WTC11 (cell line): ENCODE measurements around the gene SLC5A2. TPM values are rescaled to one million over a fixed set of nuclear protein-coding genes. Genes with fewer than 3 reads are reported as not detected.
A peak's percentile ranks its signal among the peaks of the same experiment; 100 is the strongest.

Source experiments
- ATAC-seq: fragments of 200-7000 bp; cut with Tn5 transposase; 2 replicates; pipeline ENCODE4 v1.10.0; 2021; ENCODE audit warnings: mild to moderate bottlenecking, moderate library complexity
- CTCF ChIA-PET: fragments of 300-600 bp; sonication (Branson Sonifier 250); formaldehyde crosslinking; loops from one replicate; lab custom pipeline; 2021; ENCODE audit warnings: antibody characterized with exemption; lab: Charles Lee
- POLR2A ChIA-PET: fragments of 350-600 bp; sonication (Branson Sonifier 250); formaldehyde crosslinking; loops from one replicate; lab custom pipeline; 2021; ENCODE audit warnings: antibody characterized with exemption; lab: Charles Lee
- DNase-seq: peaks from one replicate; pipeline ENCODE4 v3.0.0; 2021; ENCODE audit warnings: low spot score
- H3K27ac Mint-ChIP-seq: 2 replicates; pipeline ENCODE4 v1.8.0; 2021; ENCODE audit warnings: mixed read lengths
- H3K27me3 Mint-ChIP-seq: 2 replicates; pipeline ENCODE4 v1.8.0; 2021; ENCODE audit warnings: low read depth, mild to moderate bottlenecking, moderate library complexity, mixed read lengths
- H3K36me3 Mint-ChIP-seq: 2 replicates; pipeline ENCODE4 v1.8.0; 2021; ENCODE audit warnings: mixed read lengths
- H3K4me1 Mint-ChIP-seq: 2 replicates; pipeline ENCODE4 v1.8.0; 2022; ENCODE audit warnings: mixed read lengths
- H3K4me3 Mint-ChIP-seq: 2 replicates; pipeline ENCODE4 v1.8.0; 2021; ENCODE audit warnings: mild to moderate bottlenecking, moderate library complexity, mixed read lengths
- H3K9me3 Mint-ChIP-seq: 2 replicates; pipeline ENCODE4 v1.8.0; 2021; ENCODE audit warnings: mixed read lengths
- ATF3 ChIP-seq: sonication (generic); formaldehyde crosslinking; conservative IDR thresholded peaks from 2 replicates; pipeline ENCODE4 v1.8.1; 2022; ENCODE audit warnings: mild to moderate bottlenecking, missing genetic modification reagents
- E2F4 ChIP-seq: sonication (generic); formaldehyde crosslinking; IDR thresholded peaks from 2 replicates; pipeline ENCODE4 v1.8.1; 2022; ENCODE audit warnings: low read depth, mild to moderate bottlenecking, moderate library complexity, missing genetic modification reagents, borderline replicate concordance
- FOXK1 ChIP-seq: sonication (generic); formaldehyde crosslinking; IDR thresholded peaks from 2 replicates; pipeline ENCODE4 v1.8.0; 2022; ENCODE audit warnings: mild to moderate bottlenecking, moderate library complexity, missing genetic modification reagents
- FOXP1 ChIP-seq: sonication (generic); formaldehyde crosslinking; IDR thresholded peaks from 2 replicates; pipeline ENCODE4 v1.8.0; 2022; ENCODE audit warnings: missing genetic modification reagents, mild to moderate bottlenecking, moderate library complexity, borderline replicate concordance
- GRHL2 ChIP-seq: fragments of 250-450 bp; sonication (Bioruptor Pico); IDR thresholded peaks from 2 replicates; pipeline ENCODE4 v1.8.0; 2022; ENCODE audit warnings: mild to moderate bottlenecking, moderate library complexity; ENCODE audit not compliant: insufficient replicate concordance, severe bottlenecking
- MXD4 ChIP-seq: fragments of 250-450 bp; sonication (Bioruptor Pico); IDR thresholded peaks from 2 replicates; pipeline ENCODE4 v1.8.0; 2021; ENCODE audit warnings: mild to moderate bottlenecking, moderate library complexity, borderline replicate concordance
- NFE2L1 ChIP-seq: sonication (generic); formaldehyde crosslinking; IDR thresholded peaks from 2 replicates; pipeline ENCODE4 v1.8.1; 2023; ENCODE audit warnings: missing genetic modification reagents
- NFYB ChIP-seq: sonication (generic); formaldehyde crosslinking; conservative IDR thresholded peaks from 2 replicates; pipeline ENCODE4 v1.8.0; 2022; ENCODE audit warnings: low read depth, missing genetic modification reagents
- NR3C1 ChIP-seq: sonication (generic); formaldehyde crosslinking; conservative IDR thresholded peaks from 2 replicates; pipeline ENCODE4 v1.8.1; 2023; ENCODE audit warnings: low read depth, mild to moderate bottlenecking, missing genetic modification reagents
- PRDM15 ChIP-seq: sonication (generic); formaldehyde crosslinking; IDR thresholded peaks from 2 replicates; pipeline ENCODE4 v1.8.0; 2022; ENCODE audit warnings: missing genetic modification reagents
- SMAD4 ChIP-seq: sonication (generic); formaldehyde crosslinking; IDR thresholded peaks from 2 replicates; pipeline ENCODE4 v1.8.0; 2022; ENCODE audit warnings: mild to moderate bottlenecking, missing genetic modification reagents
- SP1 ChIP-seq: sonication (generic); formaldehyde crosslinking; conservative IDR thresholded peaks from 2 replicates; pipeline ENCODE4 v1.8.1; 2022; ENCODE audit warnings: missing genetic modification reagents
- STAT6 ChIP-seq: sonication (generic); formaldehyde crosslinking; conservative IDR thresholded peaks from 2 replicates; pipeline ENCODE4 v1.8.1; 2023; ENCODE audit warnings: mild to moderate bottlenecking, low read depth, missing genetic modification reagents, moderate library complexity
- TP53 ChIP-seq: sonication (generic); formaldehyde crosslinking; IDR thresholded peaks from 2 replicates; pipeline ENCODE4 v1.8.1; 2023; ENCODE audit warnings: mild to moderate bottlenecking, missing genetic modification reagents
- USF2 ChIP-seq: sonication (generic); formaldehyde crosslinking; IDR thresholded peaks from 2 replicates; pipeline ENCODE4 v1.8.1; 2023; ENCODE audit warnings: mild to moderate bottlenecking, missing genetic modification reagents, moderate library complexity
- ZNF396 ChIP-seq: fragments of 250-450 bp; sonication (Bioruptor Pico); IDR thresholded peaks from 2 replicates; pipeline ENCODE4 v1.8.0; 2021; ENCODE audit warnings: mild to moderate bottlenecking, moderate library complexity, borderline replicate concordance
- ZNF416 ChIP-seq: fragments of 250-450 bp; sonication (Bioruptor Pico); IDR thresholded peaks from 2 replicates; pipeline ENCODE4 v1.9.0; 2021; ENCODE audit warnings: mild to moderate bottlenecking, inconsistent platforms
- total RNA-seq: library from RNA; stranded (reverse); gene quantifications from 3 replicates; pipeline ENCODE4 v1.2.3, GENCODE V29; 2021
- TF ChIP-seq, protein P1 (sequence below): fragments of 250-450 bp; sonication (Bioruptor Pico); conservative IDR thresholded peaks from 2 replicates; pipeline ENCODE4 v1.9.0; 2021; ENCODE audit warnings: mild to moderate bottlenecking
- TF ChIP-seq, protein P2 (sequence below): sonication (generic); formaldehyde crosslinking; IDR thresholded peaks from 2 replicates; pipeline ENCODE4 v1.8.1; 2022; ENCODE audit warnings: missing genetic modification reagents, borderline replicate concordance

The SLC5A2 gene
- total RNA-seq, 1 experiment from 2014 or later: 0.83 TPM

DNA sequence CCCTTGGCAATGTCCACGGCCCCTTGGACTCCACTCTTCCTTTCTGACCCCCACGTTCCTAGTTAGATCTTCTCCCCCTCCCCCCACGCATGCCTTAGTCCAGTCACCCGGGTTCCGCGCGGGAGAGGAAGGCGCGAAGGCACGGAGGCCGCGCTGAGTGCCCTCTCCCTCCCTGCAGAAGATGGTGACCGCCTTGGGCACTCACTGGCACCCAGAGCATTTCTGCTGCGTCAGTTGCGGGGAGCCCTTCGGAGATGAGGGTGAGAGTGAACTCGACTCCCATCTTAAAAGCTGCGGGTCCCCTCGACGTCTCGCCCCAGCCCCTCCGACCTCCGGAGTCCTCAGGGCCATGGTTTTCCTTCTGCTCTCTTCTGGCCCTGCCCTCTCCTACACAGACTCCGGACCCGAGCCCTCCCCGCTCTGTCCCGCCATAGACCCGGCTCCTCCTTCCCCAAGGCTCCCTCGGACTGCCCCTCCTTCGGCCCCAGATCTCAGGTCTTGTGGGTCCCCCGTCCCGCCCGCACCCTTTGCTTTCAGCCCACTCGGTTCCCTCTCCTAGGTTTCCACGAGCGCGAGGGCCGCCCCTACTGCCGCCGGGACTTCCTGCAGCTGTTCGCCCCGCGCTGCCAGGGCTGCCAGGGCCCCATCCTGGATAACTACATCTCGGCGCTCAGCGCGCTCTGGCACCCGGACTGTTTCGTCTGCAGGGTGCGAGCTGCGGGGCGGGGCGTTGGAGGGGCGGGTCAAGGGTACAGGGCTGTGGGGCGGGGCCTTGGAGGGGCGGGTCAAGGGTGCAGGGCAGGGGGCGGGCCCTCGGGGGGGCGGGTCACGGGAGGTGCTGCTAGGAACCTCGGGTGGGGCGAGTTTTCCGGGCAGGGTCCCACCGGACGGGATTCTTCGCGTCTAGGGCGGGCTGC, 6.4 kb upstream of the SLC5A2 start:
- H3K36me3 Mint-ChIP-seq: no peaks in the 10 kb centered on the region
- ATAC-seq (peak; percentile 61), DNase-seq (peak; percentile 86)
- ChIA-PET POLR2A (interaction anchor here (0.5 to 2.1 kb wide), 7 partner anchors 10 to 422 kb away, joined by 4 to 10 read pairs (median 5); partner anchors contain the start of gene ARMC5), CTCF (interaction anchor here (0.8 to 13.1 kb wide), 12 partner anchors 11 to 434 kb away, joined by 3 to 221 read pairs (median 6); partner anchors contain the start of genes ARMC5, RUSF1 and ZNF267)
- H3K27ac Mint-ChIP-seq: no peak overlapping the region
- peaks cover 88% of the 10 kb centered on the region for H3K27me3 Mint-ChIP-seq
- H3K9me3 Mint-ChIP-seq: 0 out of 2 replicates have a peak, but pooled peaks cover 5% of the 10 kb centered on the region
- peak overlapping the region; percentile 81 for H3K4me3 Mint-ChIP-seq
- peaks cover 9% of the 10 kb centered on the region for H3K4me1 Mint-ChIP-seq
- TF ChIP-seq E2F4 (CRISPR knock-in tag): no peak
- peak; percentile 76 for TF ChIP-seq NFE2L1 (CRISPR knock-in tag)
- TF ChIP-seq, protein P1, sequence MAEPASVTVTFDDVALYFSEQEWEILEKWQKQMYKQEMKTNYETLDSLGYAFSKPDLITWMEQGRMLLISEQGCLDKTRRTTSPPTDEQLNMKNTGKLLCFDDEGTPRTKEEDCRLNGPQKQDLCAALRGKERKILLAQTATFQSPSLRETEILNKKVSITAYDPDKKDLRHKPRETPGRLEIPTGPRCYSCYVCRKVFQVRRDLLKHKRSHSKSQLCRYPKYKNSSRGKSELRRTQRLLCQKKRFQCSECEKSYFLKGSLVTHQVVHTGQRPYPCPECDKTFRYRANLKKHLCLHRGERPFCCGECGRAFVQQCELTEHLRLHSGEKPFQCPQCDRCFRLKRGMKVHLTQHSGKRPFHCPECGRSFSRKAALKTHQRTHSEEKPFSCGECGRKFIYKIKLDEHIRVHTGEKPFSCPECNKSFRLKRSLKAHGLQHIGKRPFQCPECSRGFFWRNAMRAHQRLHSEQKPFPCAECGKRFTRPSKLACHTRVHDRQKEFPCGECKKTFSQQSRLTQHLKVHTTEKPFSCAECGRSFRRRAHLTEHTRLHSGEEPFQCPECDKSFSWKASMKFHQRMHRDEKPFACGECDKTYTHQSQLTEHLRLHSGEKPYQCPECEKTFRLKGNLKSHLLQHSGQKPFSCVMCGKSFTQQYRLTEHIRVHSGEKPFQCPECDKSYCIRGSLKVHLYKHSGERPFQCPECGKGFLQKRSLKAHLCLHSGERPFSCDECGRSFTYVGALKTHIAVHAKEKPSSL (CRISPR knock-in tag): no peak
- no peak for TF ChIP-seq STAT6
- TF ChIP-seq NFYB: no peak
- no peak for TF ChIP-seq ATF3 (CRISPR knock-in tag)
- TF ChIP-seq, protein P2, sequence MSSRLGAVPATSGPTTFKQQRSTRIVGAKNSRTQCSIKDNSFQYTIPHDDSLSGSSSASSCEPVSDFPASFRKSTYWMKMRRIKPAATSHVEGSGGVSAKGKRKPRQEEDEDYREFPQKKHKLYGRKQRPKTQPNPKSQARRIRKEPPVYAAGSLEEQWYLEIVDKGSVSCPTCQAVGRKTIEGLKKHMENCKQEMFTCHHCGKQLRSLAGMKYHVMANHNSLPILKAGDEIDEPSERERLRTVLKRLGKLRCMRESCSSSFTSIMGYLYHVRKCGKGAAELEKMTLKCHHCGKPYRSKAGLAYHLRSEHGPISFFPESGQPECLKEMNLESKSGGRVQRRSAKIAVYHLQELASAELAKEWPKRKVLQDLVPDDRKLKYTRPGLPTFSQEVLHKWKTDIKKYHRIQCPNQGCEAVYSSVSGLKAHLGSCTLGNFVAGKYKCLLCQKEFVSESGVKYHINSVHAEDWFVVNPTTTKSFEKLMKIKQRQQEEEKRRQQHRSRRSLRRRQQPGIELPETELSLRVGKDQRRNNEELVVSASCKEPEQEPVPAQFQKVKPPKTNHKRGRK: no peak
- peak; percentile 72; the same call in 1 of the 2 replicates for TF ChIP-seq PRDM15
- no peak for TF ChIP-seq GRHL2 (CRISPR knock-in tag)
- TF ChIP-seq SP1 (CRISPR knock-in tag): 0 out of 2 replicates have a peak, but pooled peaks have one; percentile 10
- no peak for TF ChIP-seq SMAD4 (CRISPR knock-in tag)
- no peak for TF ChIP-seq USF2
- TF ChIP-seq TP53: no peak
- no peak for TF ChIP-seq ZNF416 (CRISPR knock-in tag)
- TF ChIP-seq MXD4 (CRISPR knock-in tag): no peak
- no peak for TF ChIP-seq NR3C1
- TF ChIP-seq FOXK1 (CRISPR knock-in tag): no peak
- TF ChIP-seq ZNF396: no peak
- TF ChIP-seq FOXP1 (CRISPR knock-in tag): peak; percentile 4; the same call in 1 of the 2 replicates
